ENCODE results near the gene ADIPOR2.

The ADIPOR2 gene

GRCh38 chr12:1737652-1738286 is 46.9 kb downstream of the ADIPOR2 start:
- DNase-seq: no peak

GRCh38 chr12:1738446-1738845 is 47.6 kb downstream of the ADIPOR2 start:
- DNase-seq: no peak

GRCh38 chr12:1739368-1739767 is 48.5 kb downstream of the ADIPOR2 start:
- no peak for DNase-seq

GRCh38 chr12:1740161-1740948 is 49.5 kb downstream of the ADIPOR2 start:
- DNase-seq: no peak

- no peak for DNase-seq
Measured at GRCh38 chr12:1741154-1741949, 50.5 kb downstream of the ADIPOR2 start.

GRCh38 chr12:1744932-1745331 is 54.1 kb downstream of the ADIPOR2 start:
- DNase-seq: no peak

GRCh38 chr12:1747609-1748008 is 56.7 kb downstream of the ADIPOR2 start:
- DNase-seq: no peak

- no peak for DNase-seq
Measured at GRCh38 chr12:1749019-1749418, 58.1 kb downstream of the ADIPOR2 start.

GRCh38 chr12:1750300-1750699 is 59.4 kb downstream of the ADIPOR2 start:
- DNase-seq: no peak

- DNase-seq: no peak
Measured at GRCh38 chr12:1758376-1758775, 67.5 kb downstream of the ADIPOR2 start.

- no peak for DNase-seq
Measured at GRCh38 chr12:1758887-1759286, 68.0 kb downstream of the ADIPOR2 start.

GRCh38 chr12:1760566-1761382 is 69.9 kb downstream of the ADIPOR2 start:
- no peak for DNase-seq

GRCh38 chr12:1761857-1762256 is 71.0 kb downstream of the ADIPOR2 start:
- DNase-seq: no peak

GRCh38 chr12:1763153-1763552 is 72.3 kb downstream of the ADIPOR2 start:
- DNase-seq: no peak

GRCh38 chr12:1766110-1766509 is 75.2 kb downstream of the ADIPOR2 start:
- DNase-seq: no peak

GRCh38 chr12:1767407-1768090 is 76.7 kb downstream of the ADIPOR2 start:
- DNase-seq: no peak

- no peak for DNase-seq
Measured at GRCh38 chr12:1768615-1769014, 77.7 kb downstream of the ADIPOR2 start.

- no peak for DNase-seq
Measured at GRCh38 chr12:1769809-1770494, 79.1 kb downstream of the ADIPOR2 start.

- DNase-seq: no peak
Measured at GRCh38 chr12:1773937-1774655, 83.2 kb downstream of the ADIPOR2 start.

- no peak for DNase-seq
Measured at GRCh38 chr12:1776170-1776921, 85.5 kb downstream of the ADIPOR2 start.
